PC-9 (cell line): ENCODE measurements around the gene WDFY3.

Experiments
- CTCF ChIP-seq: fragments of 200-600 bp; sonication (generic); conservative IDR thresholded peaks from 2 replicates; pipeline ENCODE4 v1.6.1; 2017; ENCODE audit warnings: mixed run types, antibody characterized with exemption, mild to moderate bottlenecking, moderate library complexity
- EZH2 ChIP-seq: fragments of 200-600 bp; sonication (generic); IDR thresholded peaks from 2 replicates; pipeline ENCODE4 v1.8.0; 2017; ENCODE audit warnings: antibody characterized with exemption, low read depth

- TF ChIP-seq CTCF: no peak
- TF ChIP-seq EZH2: no peak
Observed at GRCh38 chr4:84634961-84635360, 331.5 kb downstream of the WDFY3 start.
